Immature natural killer cell (primary cell): ENCODE data around the gene CDH4. TPM values are rescaled to one million over a fixed set of nuclear protein-coding genes. Genes with fewer than 3 reads are reported as not detected.

Experiments used
- DNase-seq, 3 donors: peaks; one replicate each; pipeline ENCODE4 v3.0.0; 2022; ENCODE audit warnings: mixed read lengths in 1 of 3
- H3K27ac Mint-ChIP-seq, 6 donors: one replicate each; pipeline ENCODE4 v1.8.0; 2020; ENCODE audit warnings: mixed read lengths in 6 of 6, mild to moderate bottlenecking in 5 of 6, inconsistent platforms in 4 of 6, moderate library complexity in 3 of 6
- H3K27me3 Mint-ChIP-seq, 3 donors: one replicate each; pipeline ENCODE4 v1.8.0; 2020 to 2021; ENCODE audit warnings: low read depth in 3 of 3, mild to moderate bottlenecking in 3 of 3, mixed read lengths in 3 of 3, moderate library complexity in 3 of 3, inconsistent platforms in 1 of 3
- H3K36me3 Mint-ChIP-seq, 3 donors: one replicate each; pipeline ENCODE4 v1.8.0; 2020; ENCODE audit warnings: mixed read lengths in 3 of 3, inconsistent platforms in 2 of 3, mild to moderate bottlenecking in 2 of 3
- H3K4me1 Mint-ChIP-seq, 2 donors: one replicate each; pipeline ENCODE4 v1.8.0; 2020; ENCODE audit warnings: inconsistent platforms in 2 of 2, mild to moderate bottlenecking in 2 of 2, mixed read lengths in 2 of 2, moderate library complexity in 1 of 2
- H3K4me3 Mint-ChIP-seq, 5 donors: one replicate each; pipeline ENCODE4 v1.8.0; 2020; ENCODE audit warnings: mild to moderate bottlenecking in 5 of 5, mixed read lengths in 5 of 5, inconsistent platforms in 3 of 5, moderate library complexity in 3 of 5
- H3K9me3 Mint-ChIP-seq, 6 donors: one replicate each; pipeline ENCODE4 v1.8.0; 2020; ENCODE audit warnings: mild to moderate bottlenecking in 6 of 6, mixed read lengths in 6 of 6, inconsistent platforms in 4 of 6, moderate library complexity in 3 of 6
- polyA plus RNA-seq, 3 donors: library from polyadenylated mRNA; unstranded; fragments of 300-500 nt; fragmentation: Illumina TruSeq; gene quantifications; one replicate each; pipeline ENCODE4 v1.2.3, GENCODE V29; 2021

The CDH4 gene
- polyA plus RNA-seq, 3 donors from 2014 or later, result not detected

DNA sequence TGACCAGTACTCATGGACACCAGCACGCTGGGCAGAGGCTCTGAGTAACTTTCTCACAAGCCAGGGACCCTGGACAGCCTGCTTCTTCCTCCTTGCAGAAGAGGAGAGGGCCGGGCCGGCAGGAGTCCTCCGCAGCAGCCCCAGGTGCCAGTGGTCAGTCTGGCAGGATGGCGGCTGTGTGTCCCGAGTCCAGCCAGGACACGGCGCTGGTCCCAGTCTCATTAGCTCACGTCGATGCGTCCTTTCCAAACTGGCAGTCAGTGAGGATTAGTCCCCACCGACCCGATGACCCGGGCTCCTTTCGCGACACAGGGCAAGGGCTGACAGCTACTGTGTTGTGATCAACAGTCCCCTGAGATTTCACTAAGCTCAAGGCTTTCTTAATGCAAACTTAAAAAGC is 546.6 kb downstream of the CDH4 start:
- no peaks in the 10 kb centered on the region for H3K4me1 Mint-ChIP-seq
- H3K36me3 Mint-ChIP-seq, result no peaks in the 10 kb centered on the region
- no peak overlapping the region for H3K27ac Mint-ChIP-seq
- H3K27me3 Mint-ChIP-seq, result peaks cover 0 to 4% (median 2%) of the 10 kb centered on the region in 3 donors
- no peak for DNase-seq
- H3K4me3 Mint-ChIP-seq, result no peak overlapping the region
- H3K9me3 Mint-ChIP-seq, result peaks cover 0 to 2% (median 0%) of the 10 kb centered on the region in 6 donors

DNA sequence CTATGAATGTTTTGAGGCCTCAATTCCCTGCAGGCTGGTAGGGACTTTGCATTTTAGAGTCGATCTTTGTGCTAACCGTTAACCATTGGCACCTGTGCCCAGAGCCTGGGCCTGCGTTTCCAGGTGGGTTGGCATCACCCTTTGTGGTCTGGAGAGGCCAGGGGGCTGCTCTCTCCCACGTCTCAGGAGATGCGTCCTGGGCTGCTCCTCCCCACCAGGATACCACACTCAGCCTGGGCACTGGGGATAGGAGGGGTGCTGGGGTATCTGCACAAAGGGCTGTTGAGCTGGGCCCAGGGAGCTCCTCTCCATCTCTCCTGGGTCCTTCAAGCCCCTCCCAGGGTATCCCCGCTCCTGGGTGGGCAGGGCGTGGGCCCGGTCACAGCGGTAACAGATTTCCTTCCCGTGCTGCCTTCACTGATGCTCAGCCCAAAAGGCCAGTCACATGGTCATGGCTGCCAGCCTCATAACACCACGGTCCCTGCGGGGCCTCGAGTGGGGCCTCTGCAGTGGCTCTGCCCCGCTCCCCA is 547.4 kb downstream of the CDH4 start:
- no peak for DNase-seq
- peaks cover 0 to 2% (median 0%) of the 10 kb centered on the region in 6 donors for H3K9me3 Mint-ChIP-seq
- H3K4me3 Mint-ChIP-seq, result no peak overlapping the region
- no peaks in the 10 kb centered on the region for H3K36me3 Mint-ChIP-seq
- H3K27me3 Mint-ChIP-seq, result peaks cover 0 to 4% (median 2%) of the 10 kb centered on the region in 3 donors
- H3K4me1 Mint-ChIP-seq, result no peaks in the 10 kb centered on the region
- H3K27ac Mint-ChIP-seq, result no peak overlapping the region

DNA sequence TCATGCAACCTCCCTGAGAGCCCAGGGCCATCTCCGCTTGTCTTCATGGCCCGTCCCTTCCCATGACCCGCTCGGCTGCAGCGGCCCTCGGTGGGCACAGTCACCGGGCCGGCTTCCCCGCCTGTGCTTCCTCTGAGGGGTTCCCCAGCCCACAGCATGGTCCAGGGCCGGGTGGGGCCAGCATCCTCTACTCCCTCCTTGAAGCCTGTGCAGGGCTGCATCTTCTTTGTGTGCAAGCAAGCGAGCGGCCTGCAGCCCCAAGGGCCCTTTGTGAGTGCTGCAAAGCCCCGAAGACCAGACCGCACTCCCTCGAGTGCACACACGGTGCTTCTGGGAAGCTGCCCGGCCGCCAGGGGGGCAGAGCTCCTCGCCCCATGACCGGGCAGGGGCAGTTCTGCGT is 547.9 kb downstream of the CDH4 start:
- peaks cover 0 to 2% (median 0%) of the 10 kb centered on the region in 6 donors for H3K9me3 Mint-ChIP-seq
- H3K27ac Mint-ChIP-seq, result no peak overlapping the region
- H3K4me1 Mint-ChIP-seq, result no peaks in the 10 kb centered on the region
- no peak for DNase-seq
- no peak overlapping the region for H3K4me3 Mint-ChIP-seq
- H3K36me3 Mint-ChIP-seq, result no peaks in the 10 kb centered on the region
- peaks cover 0 to 8% (median under 1%) of the 10 kb centered on the region in 3 donors for H3K27me3 Mint-ChIP-seq

DNA sequence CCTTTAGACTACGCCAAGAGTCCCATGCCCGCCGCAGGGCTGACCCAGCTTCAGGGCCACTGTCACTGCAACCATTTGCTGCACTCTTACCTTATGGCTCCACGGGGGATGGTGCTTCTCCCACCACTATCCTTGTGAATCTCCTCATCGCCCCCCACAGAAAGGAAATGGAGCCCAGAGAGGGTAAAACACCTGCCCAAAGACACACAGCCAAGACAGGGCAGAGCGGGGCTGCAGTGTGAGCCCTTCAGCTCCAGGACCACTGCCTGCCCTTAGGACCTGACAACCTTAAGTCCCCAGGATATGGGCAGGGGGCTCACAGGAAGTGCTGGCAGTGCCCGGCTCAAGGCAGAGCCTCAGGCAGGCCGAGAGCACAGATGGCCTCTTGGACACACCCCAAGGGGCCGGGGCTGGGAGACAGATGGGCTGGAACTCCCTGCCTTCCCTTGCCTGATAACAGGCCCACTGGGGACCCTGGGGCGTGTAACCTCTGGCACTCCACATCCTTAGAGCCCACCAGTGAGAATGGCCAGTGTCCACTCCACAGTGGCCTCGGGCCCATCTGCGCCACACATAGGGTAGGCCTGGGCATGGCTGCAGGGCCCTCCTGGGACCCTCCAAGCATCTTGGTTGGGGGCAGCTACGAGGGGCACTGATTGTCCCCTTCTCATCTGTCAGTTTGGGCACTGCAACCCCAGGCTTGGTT is 548.5 kb downstream of the CDH4 start:
- Mint-ChIP-seq H3K4me1 (no peaks in the 10 kb centered on the region), H3K27me3 (peaks cover 0 to 3% (median 0%) of the 10 kb centered on the region in 3 donors), H3K36me3 (no peaks in the 10 kb centered on the region), H3K9me3 (peaks cover 0 to 2% (median 0%) of the 10 kb centered on the region in 6 donors), H3K27ac (no peak overlapping the region), H3K4me3 (no peak overlapping the region)
- DNase-seq, result no peak

DNA sequence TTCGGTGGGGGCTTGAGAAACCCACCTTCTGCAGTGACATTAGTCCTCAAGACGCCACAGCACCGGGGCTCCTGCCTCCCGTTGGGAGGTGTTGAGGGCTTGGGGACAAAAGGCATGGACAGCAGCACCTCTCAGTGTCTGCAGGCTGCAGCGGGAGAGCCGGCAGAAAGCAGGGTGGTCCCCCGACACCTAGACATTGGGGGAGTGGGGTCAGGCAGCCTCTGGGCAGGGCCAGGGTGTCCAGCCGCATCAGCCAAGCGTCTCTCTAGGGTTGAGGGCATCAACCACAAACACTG is 549.0 kb downstream of the CDH4 start:
- no peak for DNase-seq
- Mint-ChIP-seq H3K4me3 (no peak overlapping the region), H3K4me1 (no peaks in the 10 kb centered on the region)

DNA sequence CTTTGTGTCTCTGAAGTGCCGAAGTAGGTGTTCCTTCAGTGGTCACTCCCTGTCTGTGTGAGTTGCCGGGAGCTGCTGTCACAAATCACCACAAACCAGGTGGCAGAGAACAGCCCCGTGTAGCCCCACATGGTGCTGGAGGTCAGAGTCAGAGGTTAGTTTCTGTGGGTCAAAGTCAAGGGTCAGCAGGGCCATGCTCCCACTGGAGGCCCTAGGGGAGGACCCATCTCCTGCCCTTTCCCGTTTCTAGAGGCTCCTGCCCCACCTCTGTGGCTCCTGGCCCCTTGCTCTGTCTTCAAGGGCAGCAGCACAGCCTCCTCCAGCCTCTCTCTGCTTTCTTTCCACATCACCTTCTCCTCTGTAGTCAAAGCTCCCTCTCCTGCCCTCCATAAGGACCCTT is 549.4 kb downstream of the CDH4 start:
- no peak overlapping the region for H3K27ac Mint-ChIP-seq
- no peaks in the 10 kb centered on the region for H3K36me3 Mint-ChIP-seq
- peaks cover 0 to 3% (median 0%) of the 10 kb centered on the region in 3 donors for H3K27me3 Mint-ChIP-seq
- DNase-seq, result no peak
- H3K4me1 Mint-ChIP-seq, result no peaks in the 10 kb centered on the region
- no peak overlapping the region for H3K4me3 Mint-ChIP-seq
- peaks cover 0 to 2% (median 0%) of the 10 kb centered on the region in 6 donors for H3K9me3 Mint-ChIP-seq

More for the DNA sequence above, 549.0 kb downstream of the CDH4 start:
- no peak overlapping the region for H3K27ac Mint-ChIP-seq
- H3K9me3 Mint-ChIP-seq, result peaks cover 0 to 2% (median 0%) of the 10 kb centered on the region in 6 donors
- peaks cover 0 to 3% (median 0%) of the 10 kb centered on the region in 3 donors for H3K27me3 Mint-ChIP-seq
- H3K36me3 Mint-ChIP-seq, result no peaks in the 10 kb centered on the region

DNA sequence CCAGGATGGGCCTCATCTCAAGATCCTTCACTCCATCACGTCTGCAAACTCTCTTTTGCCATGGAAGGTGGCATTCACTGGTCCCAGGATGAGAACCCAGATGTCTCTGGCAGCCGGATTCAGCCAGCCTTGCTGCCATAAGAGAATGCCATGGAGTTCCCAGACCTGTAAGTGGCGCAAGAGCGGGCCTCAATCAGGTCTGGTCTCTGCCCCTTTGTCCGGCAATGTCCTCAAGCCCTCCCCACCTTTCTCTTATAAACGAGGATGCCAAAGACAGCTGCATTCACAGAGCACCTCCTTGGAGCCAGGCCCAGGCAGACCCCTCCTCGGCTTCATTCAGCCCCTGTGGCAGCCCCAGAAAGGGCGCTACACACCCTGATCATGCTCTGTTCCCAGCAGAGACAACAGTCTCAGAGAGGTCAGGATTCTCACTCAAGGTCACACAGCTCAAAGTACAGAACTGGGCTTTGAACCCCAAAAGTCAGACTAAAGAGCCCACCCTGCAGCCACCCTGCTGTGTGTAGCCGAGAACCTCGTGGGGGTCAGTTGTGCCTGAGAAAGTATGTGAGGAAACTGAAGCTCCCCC is 549.9 kb downstream of the CDH4 start:
- peaks cover 0 to 2% (median 0%) of the 10 kb centered on the region in 6 donors for H3K9me3 Mint-ChIP-seq
- no peak for DNase-seq
- peaks cover 0 to 3% (median 0%) of the 10 kb centered on the region in 3 donors for H3K27me3 Mint-ChIP-seq
- H3K27ac Mint-ChIP-seq, result no peak overlapping the region
- no peak overlapping the region for H3K4me3 Mint-ChIP-seq
- no peaks in the 10 kb centered on the region for H3K36me3 Mint-ChIP-seq
- no peaks in the 10 kb centered on the region for H3K4me1 Mint-ChIP-seq

DNA sequence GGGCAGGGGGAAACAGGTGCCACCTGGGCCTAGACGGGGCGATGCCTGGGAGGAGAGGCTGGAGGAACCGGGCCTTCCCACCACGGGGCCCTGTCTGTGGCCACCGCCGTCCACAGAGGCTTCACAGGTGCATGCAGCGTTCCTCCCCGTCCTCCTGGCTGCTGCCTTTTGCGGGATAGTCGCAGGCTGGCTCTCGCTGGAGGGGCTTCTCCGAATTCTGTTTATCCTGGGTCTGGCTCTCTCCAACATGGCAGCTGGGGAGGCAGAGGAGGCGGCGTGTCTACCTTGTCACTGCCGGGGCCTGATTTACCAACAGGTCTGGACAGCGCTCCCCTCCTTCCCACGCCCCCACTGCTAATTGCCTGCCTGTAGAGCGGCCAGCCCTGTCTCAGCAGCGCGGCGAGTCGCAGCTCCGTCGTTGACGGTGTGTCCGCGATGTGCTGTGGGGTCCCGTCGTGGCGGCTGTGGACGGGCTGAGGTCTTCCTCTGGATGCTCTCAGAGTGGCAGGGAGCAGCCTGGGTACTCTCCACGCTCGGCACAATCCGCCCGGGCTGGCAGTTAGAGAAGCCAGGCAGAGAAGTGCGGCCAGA is 550.8 kb downstream of the CDH4 start:
- Mint-ChIP-seq H3K36me3 (no peaks in the 10 kb centered on the region), H3K9me3 (no peaks in the 10 kb centered on the region), H3K4me3 (no peak overlapping the region), H3K27ac (no peak overlapping the region), H3K4me1 (no peaks in the 10 kb centered on the region), H3K27me3 (peaks cover 0 to 3% (median 0%) of the 10 kb centered on the region in 3 donors)
- DNase-seq, result no peak

DNA sequence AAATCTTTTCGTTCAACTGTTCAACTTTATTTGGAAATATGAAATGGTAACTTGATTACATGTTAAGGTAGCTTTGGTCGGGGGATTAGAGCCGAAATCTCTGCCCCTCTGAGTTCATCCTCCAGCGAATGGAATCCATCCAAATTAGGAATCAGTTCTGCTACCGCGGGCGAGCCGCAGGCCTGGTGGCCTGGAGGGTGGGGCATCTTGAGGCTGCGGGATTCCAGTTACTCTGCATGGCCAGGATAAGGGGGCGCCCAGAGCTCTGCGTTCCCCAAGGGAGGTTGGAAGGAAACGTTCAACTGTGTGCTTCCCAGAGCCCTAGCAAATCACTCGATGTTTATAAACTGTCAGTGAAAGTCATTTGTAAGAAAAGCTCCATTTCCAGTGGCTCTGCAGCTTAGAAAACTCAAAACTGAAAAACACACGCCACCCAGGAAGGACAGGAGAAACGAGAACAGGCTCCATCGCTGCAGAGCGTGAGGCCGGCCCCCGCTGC is 551.4 kb downstream of the CDH4 start:
- Mint-ChIP-seq H3K9me3 (no peaks in the 10 kb centered on the region), H3K27ac (no peak overlapping the region), H3K36me3 (no peaks in the 10 kb centered on the region), H3K4me3 (no peak overlapping the region), H3K27me3 (peaks cover 0 to 5% (median 0%) of the 10 kb centered on the region in 3 donors), H3K4me1 (no peaks in the 10 kb centered on the region)
- DNase-seq, result no peak

DNA sequence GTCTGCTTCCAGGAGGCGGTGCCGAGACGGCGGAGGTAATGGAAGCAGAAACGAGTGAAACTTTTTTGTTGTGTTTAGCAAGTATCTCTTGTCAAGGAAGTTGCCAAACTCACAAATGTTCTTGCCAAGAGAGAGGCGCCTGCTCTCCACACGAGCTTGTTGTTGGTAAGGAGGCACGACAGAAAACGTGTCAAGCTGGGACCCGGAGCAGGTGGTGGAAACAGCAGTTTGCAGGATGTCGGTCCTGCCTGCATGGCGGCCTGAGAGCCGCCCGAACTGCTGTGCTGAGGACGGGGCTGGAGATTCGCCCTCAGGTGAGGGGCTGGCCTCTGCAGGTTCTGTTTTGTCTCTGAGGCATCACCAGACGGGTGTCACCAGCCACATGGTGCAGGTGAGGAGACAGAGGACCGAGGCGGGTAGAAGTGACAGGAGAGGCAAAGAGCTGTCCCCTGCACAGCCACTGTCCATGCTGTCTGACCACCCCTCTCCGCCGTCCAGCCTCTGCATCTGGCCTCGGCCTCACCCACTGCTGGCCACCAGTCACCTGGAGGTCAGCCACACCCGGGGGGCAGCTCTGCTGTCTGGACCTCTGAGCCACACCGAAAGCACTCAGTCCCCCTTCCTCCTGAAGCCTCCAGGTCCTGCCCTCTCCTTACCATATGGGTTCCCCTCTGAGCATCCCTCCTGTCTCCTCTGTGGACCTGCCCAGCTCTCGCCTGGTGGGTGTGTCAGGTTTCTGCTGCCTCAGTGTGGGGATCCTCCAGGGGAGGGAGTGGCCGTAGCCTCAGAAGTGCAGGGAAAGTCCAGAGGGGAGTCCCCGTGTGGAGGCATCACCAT is 552.1 kb downstream of the CDH4 start:
- no peak for DNase-seq
- no peaks in the 10 kb centered on the region for H3K4me1 Mint-ChIP-seq
- no peak overlapping the region for H3K27ac Mint-ChIP-seq
- no peaks in the 10 kb centered on the region for H3K36me3 Mint-ChIP-seq
- H3K4me3 Mint-ChIP-seq, result no peak overlapping the region
- peaks cover 0 to 5% (median 0%) of the 10 kb centered on the region in 3 donors for H3K27me3 Mint-ChIP-seq
- H3K9me3 Mint-ChIP-seq, result no peaks in the 10 kb centered on the region

DNA sequence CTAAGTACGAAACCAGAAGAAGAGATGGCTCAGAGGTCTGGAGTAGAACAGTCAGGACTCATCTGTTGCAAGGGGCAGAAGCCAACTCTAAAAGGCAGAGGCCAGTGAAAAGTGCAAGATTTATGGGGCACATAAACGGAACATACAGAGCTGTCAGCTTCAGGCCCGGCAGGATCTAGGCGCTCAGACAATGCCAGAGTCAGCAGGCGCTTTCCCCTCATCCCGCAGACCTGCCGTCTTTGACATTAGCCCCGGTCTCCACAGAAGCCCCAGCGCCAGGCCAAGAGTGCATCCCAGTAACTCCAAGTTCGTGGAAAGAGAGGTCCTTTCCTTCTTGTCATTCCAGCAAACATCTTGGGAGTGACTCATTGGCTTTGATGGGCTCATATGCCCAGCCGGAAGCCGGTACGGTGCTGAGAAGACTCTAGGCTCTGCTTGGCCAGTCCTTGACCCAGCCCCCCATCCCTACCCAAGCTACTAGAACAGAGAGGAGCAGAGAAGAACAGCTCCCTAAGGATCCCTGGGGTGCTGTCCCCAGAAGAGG is 552.8 kb downstream of the CDH4 start:
- H3K4me3 Mint-ChIP-seq, result no peak overlapping the region
- no peak overlapping the region for H3K27ac Mint-ChIP-seq
- DNase-seq, result no peak
- H3K9me3 Mint-ChIP-seq, result no peaks in the 10 kb centered on the region
- H3K4me1 Mint-ChIP-seq, result no peaks in the 10 kb centered on the region
- no peaks in the 10 kb centered on the region for H3K36me3 Mint-ChIP-seq
- peaks cover 0 to 5% (median 0%) of the 10 kb centered on the region in 3 donors for H3K27me3 Mint-ChIP-seq

DNA sequence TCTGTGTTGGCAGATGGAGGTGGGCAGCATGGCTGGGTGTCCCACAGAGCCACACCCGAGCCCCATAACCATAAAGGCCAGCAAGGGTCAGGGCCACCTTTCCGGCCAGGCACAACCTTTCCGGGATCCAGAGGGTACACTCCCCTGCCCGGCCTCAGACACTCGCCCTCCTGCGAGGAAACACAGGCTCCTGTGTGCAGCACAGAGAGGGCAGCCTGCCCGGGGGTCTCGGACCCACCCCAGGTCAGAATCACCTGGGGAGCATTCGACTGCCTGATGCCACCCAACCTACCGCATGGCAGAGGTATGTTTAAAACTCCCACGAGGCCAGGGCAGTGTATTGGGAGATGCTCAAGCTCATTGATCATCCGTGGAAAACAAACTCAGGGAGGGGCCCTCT is 553.3 kb downstream of the CDH4 start:
- Mint-ChIP-seq H3K4me3 (no peak overlapping the region), H3K36me3 (no peaks in the 10 kb centered on the region), H3K27ac (no peak overlapping the region), H3K9me3 (no peaks in the 10 kb centered on the region), H3K4me1 (no peaks in the 10 kb centered on the region), H3K27me3 (peaks cover 0 to 5% (median 0%) of the 10 kb centered on the region in 3 donors)
- DNase-seq, result no peak

DNA sequence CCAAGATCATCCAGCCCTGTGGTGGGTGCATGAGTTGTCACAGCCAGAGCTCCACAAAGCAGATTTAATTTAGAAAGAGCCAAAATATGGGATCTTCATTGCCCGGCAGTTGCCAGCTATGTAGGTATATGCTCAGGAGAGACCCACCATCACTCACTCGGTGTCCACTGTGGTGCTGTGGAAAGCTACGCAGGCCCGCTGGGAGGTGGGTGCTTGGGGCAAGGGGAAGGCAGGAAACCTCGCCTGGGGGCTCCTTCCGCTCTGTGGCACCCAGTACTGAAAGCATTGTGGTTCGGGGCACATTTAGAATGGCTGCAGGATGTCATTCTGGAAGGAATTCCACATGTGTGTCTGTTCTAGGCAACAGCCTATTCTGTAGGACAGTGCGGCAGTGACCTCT is 553.7 kb downstream of the CDH4 start:
- Mint-ChIP-seq H3K9me3 (no peaks in the 10 kb centered on the region), H3K4me3 (no peak overlapping the region), H3K27ac (no peak overlapping the region), H3K4me1 (no peaks in the 10 kb centered on the region), H3K36me3 (no peaks in the 10 kb centered on the region), H3K27me3 (peaks cover 0 to 5% (median 0%) of the 10 kb centered on the region in 3 donors)
- no peak for DNase-seq
